HCT116 (cell line): ENCODE measurements around the gene AJUBA. TPM values are rescaled to one million over a fixed set of nuclear protein-coding genes. Genes with fewer than 3 reads are reported as not detected.

Source experiments
- ATAC-seq: fragments of 200-7000 bp; cut with Tn5 transposase; 2 replicates; pipeline ENCODE4 v1.9.1; 2020; ENCODE audit warnings: mild to moderate bottlenecking, moderate library complexity
- BruUV-seq: library from RNA; stranded (reverse); fragments of 400-500 nt; replicated peaks from 2 replicates; lab custom pipeline; 2021; lab: Mats Ljungman, UMichigan
- CTCF ChIA-PET: fragments of 300-600 bp; sonication (Branson Sonifier 250); formaldehyde crosslinking; loops from one replicate; lab custom pipeline; 2021; ENCODE audit warnings: antibody characterized with exemption; lab: Charles Lee
- POLR2A ChIA-PET: fragments of 300-600, 350-600 bp; sonication (Branson Sonifier 250); formaldehyde crosslinking; loops from one replicate; lab custom pipeline; 2021; ENCODE audit warnings: antibody characterized with exemption; lab: Charles Lee
- RAD21 ChIA-PET, 2 experiments: fragments of 300-600 bp; sonication (Branson Sonifier 250); formaldehyde crosslinking; loops; one replicate each; lab custom pipeline; 2023; ENCODE audit warnings: low total read pairs in 2 of 2; ENCODE audit not compliant: uncharacterized antibody in 2 of 2, unreplicated experiment in 2 of 2, low non-redundant PET in 1 of 2; lab: Charles Lee
- DNase-seq: peaks from one replicate; pipeline ENCODE4 v3.0.0-alpha.2; 2010; ENCODE audit warnings: low read depth, low spot score
- H2AFZ ChIP-seq: fragments of 200-600 bp; shearing (Covaris generic), sonication (generic); 2 replicates; pipeline ENCODE4 v1.6.1; 2017; ENCODE audit warnings: low read depth, mixed run types, mixed read lengths, antibody characterized with exemption, low read length; ENCODE audit not compliant: poor library complexity, severe bottlenecking
- H3K27ac ChIP-seq: 2 replicates; pipeline ENCODE4 v1.5.1; 2012; ENCODE audit warnings: low read depth, low read length
- H3K27me3 ChIP-seq: fragments of 200-600 bp; sonication (generic); 2 replicates; pipeline ENCODE4 v1.6.1; 2016; ENCODE audit warnings: mixed run types, low read length, mixed read lengths; ENCODE audit not compliant: insufficient read depth
- H3K36me3 ChIP-seq, 2 experiments: fragments of 200-500 bp in 1 of 2; fragments of 200-600 bp in 1 of 2; sonication (Bioruptor generic) in 1 of 2; sonication (generic) in 1 of 2; 2 replicates each; pipeline versions ENCODE4 v1.5.1 to v1.6.1; 2014 to 2016; ENCODE audit warnings: low read length in 2 of 2, inconsistent platforms in 1 of 2, mixed read lengths in 1 of 2, mixed run types in 1 of 2; ENCODE audit not compliant: insufficient read depth in 2 of 2, control insufficient read depth in 1 of 2
- H3K4me1 ChIP-seq, 2 experiments: fragments of 200-600 bp in 1 of 2; sonication (generic) in 1 of 2; 2 replicates each; pipeline versions ENCODE4 v1.5.1 to v1.6.1; 2012 to 2017; ENCODE audit warnings: low read length in 2 of 2, inconsistent platforms in 1 of 2, mild to moderate bottlenecking in 1 of 2, mixed read lengths in 1 of 2, mixed run types in 1 of 2, moderate library complexity in 1 of 2; ENCODE audit not compliant: insufficient read depth in 2 of 2, control insufficient read depth in 1 of 2
- H3K4me2 ChIP-seq: fragments of 200-600 bp; sonication (generic); 2 replicates; pipeline ENCODE4 v1.6.1; 2017; ENCODE audit warnings: mixed run types, low read length, mixed read lengths
- H3K4me3 ChIP-seq, 2 experiments: fragments of 200-600 bp in 1 of 2; sonication (generic) in 1 of 2; replicated peaks in 1 of 2; 2 replicates each; pipeline ENCODE4 v1.5.1; 2011 to 2016; ENCODE audit warnings: low read length in 2 of 2, control low read depth in 1 of 2, low read depth in 1 of 2, mild to moderate bottlenecking in 1 of 2, mixed read lengths in 1 of 2, mixed run types in 1 of 2
- H3K79me2 ChIP-seq: fragments of 200-600 bp; sonication (generic); 2 replicates; pipeline ENCODE4 v1.6.1; 2017; ENCODE audit warnings: mild to moderate bottlenecking, mixed run types, low read length, moderate library complexity, mixed read lengths; ENCODE audit not compliant: insufficient read depth
- H3K9ac ChIP-seq: fragments of 200-600 bp; sonication (generic); 2 replicates; pipeline ENCODE4 v1.6.1; 2016; ENCODE audit warnings: low read length, mixed read lengths
- H3K9me2 ChIP-seq: fragments of 200-600 bp; sonication (generic), shearing (Covaris generic); 2 replicates; pipeline ENCODE4 v1.6.1; 2017; ENCODE audit warnings: mixed run types, mild to moderate bottlenecking, moderate library complexity; ENCODE audit not compliant: insufficient read depth
- H3K9me3 ChIP-seq, 2 experiments: fragments of 200-500 bp in 1 of 2; fragments of 200-600 bp in 1 of 2; sonication (Bioruptor generic) in 1 of 2; sonication (generic) in 1 of 2; 2 replicates each; pipeline ENCODE4 v1.6.1; 2014 to 2017; ENCODE audit warnings: low read length in 2 of 2, mixed read lengths in 2 of 2, inconsistent platforms in 1 of 2, low read depth in 1 of 2, mild to moderate bottlenecking in 1 of 2, mixed run types in 1 of 2, moderate library complexity in 1 of 2; ENCODE audit not compliant: control insufficient read depth in 1 of 2, insufficient read depth in 1 of 2
- H4K20me1 ChIP-seq: fragments of 200-600 bp; sonication (generic), shearing (Covaris generic); 2 replicates; pipeline ENCODE4 v1.6.1; 2017; ENCODE audit warnings: mixed run types, mild to moderate bottlenecking, moderate library complexity; ENCODE audit not compliant: insufficient read depth
- CBX3 ChIP-seq: IDR thresholded peaks from 2 replicates; pipeline ENCODE4 v1.6.1; 2012; ENCODE audit warnings: low read depth
- CEBPB ChIP-seq: IDR thresholded peaks from 2 replicates; pipeline ENCODE4 v1.6.1; 2012; ENCODE audit warnings: low read depth
- CTCF ChIP-seq, 3 experiments: fragments of 200-600 bp in 1 of 3; sonication (generic) in 1 of 3; IDR thresholded peaks in 2 of 3; conservative IDR thresholded peaks in 1 of 3; 2 replicates each; pipeline ENCODE4 v1.5.1; 2012 to 2017; ENCODE audit warnings: low read depth in 2 of 3, low read length in 2 of 3, antibody characterized with exemption in 1 of 3, borderline replicate concordance in 1 of 3, control low read depth in 1 of 3, mild to moderate bottlenecking in 1 of 3, mixed read lengths in 1 of 3, mixed run types in 1 of 3, moderate library complexity in 1 of 3; ENCODE audit not compliant: insufficient read depth in 1 of 3
- EGR1 ChIP-seq: IDR thresholded peaks from 2 replicates; pipeline ENCODE4 v1.6.1; 2012; ENCODE audit warnings: low read depth
- EZH2 ChIP-seq: fragments of 200-600 bp; sonication (generic); IDR thresholded peaks from 2 replicates; pipeline ENCODE4 v1.6.1; 2017; ENCODE audit warnings: antibody characterized with exemption, mixed run types
- EZH2phosphoT487 ChIP-seq: fragments of 200-600 bp; IDR thresholded peaks from 2 replicates; pipeline ENCODE4 v1.6.1; 2018; ENCODE audit warnings: antibody characterized with exemption, borderline replicate concordance
- FOSL1 ChIP-seq: IDR thresholded peaks from 2 replicates; pipeline ENCODE4 v1.6.1; 2012; ENCODE audit warnings: low read depth
- JUND ChIP-seq: IDR thresholded peaks from 2 replicates; pipeline ENCODE4 v1.6.1; 2012
- MAX ChIP-seq: IDR thresholded peaks from 2 replicates; pipeline ENCODE4 v1.6.1; 2012
- POLR2A ChIP-seq: IDR thresholded peaks from 2 replicates; pipeline ENCODE4 v1.7.0; 2011; ENCODE audit warnings: borderline replicate concordance; ENCODE audit not compliant: insufficient read depth, insufficient read length; ENCODE audit errors: extremely low read depth
- POLR2AphosphoS5 ChIP-seq: IDR thresholded peaks from 2 replicates; pipeline ENCODE4 v1.6.1; 2011; ENCODE audit warnings: mild to moderate bottlenecking, low read depth, low read length, moderate library complexity
- RAD21 ChIP-seq: IDR thresholded peaks from 2 replicates; pipeline ENCODE4 v1.6.1; 2012; ENCODE audit warnings: low read depth, mild to moderate bottlenecking
- REST ChIP-seq: IDR thresholded peaks from 2 replicates; pipeline ENCODE4 v1.6.1; 2012; ENCODE audit warnings: low read depth
- SIN3A ChIP-seq: IDR thresholded peaks from 2 replicates; pipeline ENCODE4 v1.6.1; 2012; ENCODE audit warnings: low read depth
- SP1 ChIP-seq: IDR thresholded peaks from 2 replicates; pipeline ENCODE4 v1.6.1; 2012; ENCODE audit warnings: low read depth
- SRF ChIP-seq: IDR thresholded peaks from 2 replicates; pipeline ENCODE4 v1.6.1; 2012; ENCODE audit warnings: low read depth
- TCF7L2 ChIP-seq: IDR thresholded peaks from 2 replicates; pipeline ENCODE4 v1.7.0; 2011; ENCODE audit warnings: borderline replicate concordance, inconsistent platforms; ENCODE audit not compliant: insufficient read depth, insufficient read length; ENCODE audit errors: extremely low read depth
- ZFX ChIP-seq: fragments of 450-650 bp; IDR thresholded peaks from 2 replicates; pipeline ENCODE4 v1.6.1; 2017
- ZNF274 ChIP-seq: fragments of 200-500 bp; sonication (Bioruptor generic); IDR thresholded peaks from 2 replicates; pipeline ENCODE4 v1.6.1; 2014; ENCODE audit warnings: mild to moderate bottlenecking, low read depth, low read length, inconsistent platforms
- intact Hi-C: fragments of 100-400 bp; cut with micrococcal nuclease; formaldehyde crosslinking; loops from 2 replicates; pipeline ENCODE4 v1.10.0; 2022
- total RNA-seq: library from RNA; stranded (reverse); gene quantifications from one replicate; pipeline ENCODE4 v1.2.1, GENCODE V29; 2021; ENCODE audit not compliant: unreplicated experiment

AJUBA gene
- total RNA-seq, 1 experiment from 2014 or later, result 39.7 TPM

- no TSS peak for BruUV-seq
- Histone ChIP-seq H3K27me3 (no peaks in the 10 kb centered on the region), H3K9me3 (no peaks in the 10 kb centered on the region), H3K9me2 (no peaks in the 10 kb centered on the region), H2AFZ (no peak overlapping the region), H3K4me3 (peak overlapping the region in 1 of 2 experiments; percentile 38; a peak in 2 of 4 replicates), H3K4me1 (peaks cover 57 to 58% of the 10 kb centered on the region in 2 experiments), H3K4me2 (peak overlapping the region; percentile 97), H3K27ac (peak overlapping the region; percentile 82), H3K79me2 (peaks cover 47% of the 10 kb centered on the region), H4K20me1 (no peaks in the 10 kb centered on the region), H3K36me3 (peaks cover 2 to 35% of the 10 kb centered on the region in 2 experiments; a peak in 2 of 4 replicates), H3K9ac (peak overlapping the region; percentile 90)
- DNase-seq (no peak), ATAC-seq (no peak)
- RAD21 ChIA-PET, result interaction anchor here (1.0 to 1.1 kb wide), 2 partner anchors 10 to 47 kb away, joined by 3 to 4 read pairs; no protein-coding TSS in a partner anchor
- TF ChIP-seq REST (no peak), FOSL1 (no peak), RAD21 (no peak), CEBPB (no peak), CBX3 (no peak), ZNF274 (no peak), EZH2phosphoT487 (no peak), SIN3A (no peak), MAX (no peak), JUND (no peak), SRF (no peak), CTCF (IDR thresholded peaks at IDR 0.05 in 2 of 3, conservative IDR thresholded peaks at IDR 0.05 in 1 of 3; ENCODE audit: borderline replicate concordance in 1 of 3, insufficient read depth in 1 of 3, low read depth in 2 of 3, low read length in 2 of 3) (no peak), SP1 (no peak), EZH2 (no peak), POLR2A (no peak), ZFX (no peak), EGR1 (no peak), POLR2AphosphoS5 (no peak), TCF7L2 (no peak)
- CTCF ChIA-PET, result interaction anchor here (1.1 to 2.6 kb wide), 7 partner anchors 10 to 417 kb away, joined by 3 to 22 read pairs (median 6); partner anchors contain the start of gene HAUS4
- intact Hi-C loops, result no loop called here
- POLR2A ChIA-PET, result interaction anchor here (0.9 to 2.1 kb wide), 3 partner anchors 10 to 81 kb away, joined by 3 to 12 read pairs (median 3); no protein-coding TSS in a partner anchor
Measured at GRCh38 chr14:22976620-22977433, 5.5 kb downstream of the AJUBA start.
